Spleen (tissue), 11 donors: ENCODE results near the gene NSUN3. TPM values are rescaled to one million over a fixed set of nuclear protein-coding genes. Genes with fewer than 3 reads are reported as not detected.

Source experiments
- DNase-seq: peaks from one replicate; pipeline ENCODE4 v3.0.0-alpha.2; 2020
- H3K27ac ChIP-seq, 8 donors: fragments of 200-600 bp; sonication (generic) in 7 of 8; 1 replicate in 4 of 8; 2 replicates in 4 of 8; pipeline versions ENCODE4 v1.5.0 to v1.8.0; 2016 to 2021; ENCODE audit warnings: inconsistent platforms in 4 of 8, mild to moderate bottlenecking in 4 of 8, moderate library complexity in 1 of 8
- H3K27me3 ChIP-seq, 7 donors: fragments of 200-600 bp; sonication (generic) in 6 of 7; replicated peaks in 1 of 7; 1 replicate in 4 of 7; 2 replicates in 3 of 7; pipeline versions ENCODE4 v1.5.0 to v1.8.0; 2016 to 2021; ENCODE audit warnings: inconsistent platforms in 3 of 7, mild to moderate bottlenecking in 1 of 7
- H3K36me3 ChIP-seq, 6 donors: fragments of 200-600 bp; sonication (generic) in 5 of 6; 1 replicate in 4 of 6; 2 replicates in 2 of 6; pipeline versions ENCODE4 v1.5.0 to v1.8.0; 2016 to 2021; ENCODE audit warnings: inconsistent platforms in 2 of 6
- H3K4me1 ChIP-seq, 6 donors: fragments of 200-600 bp; sonication (generic) in 5 of 6; 1 replicate in 3 of 6; 2 replicates in 3 of 6; pipeline versions ENCODE4 v1.5.0 to v1.8.0; 2016 to 2021; ENCODE audit warnings: inconsistent platforms in 3 of 6
- H3K4me3 ChIP-seq, 8 donors: fragments of 200-600 bp; sonication (generic) in 7 of 8; 1 replicate in 4 of 8; 2 replicates in 4 of 8; pipeline versions ENCODE4 v1.5.0 to v1.8.0; 2016 to 2021; ENCODE audit warnings: inconsistent platforms in 4 of 8, mild to moderate bottlenecking in 4 of 8, moderate library complexity in 2 of 8
- H3K9me3 ChIP-seq, 8 donors: fragments of 200-600 bp; sonication (generic) in 7 of 8; 1 replicate in 4 of 8; 2 replicates in 4 of 8; pipeline versions ENCODE4 v1.5.0 to v1.8.0; 2016 to 2021; ENCODE audit warnings: inconsistent platforms in 4 of 8
- CTCF ChIP-seq, 11 experiments: fragments of 200-600 bp in 7 of 11; fragments of 450-650 bp in 4 of 11; sonication (generic) in 4 of 11; IDR thresholded peaks in 8 of 11; conservative IDR thresholded peaks in 3 of 11; 1 replicate in 7 of 11; 2 replicates in 4 of 11; pipeline versions ENCODE4 v1.4.0 to v1.8.0; 2016 to 2021; ENCODE audit warnings: antibody characterized with exemption in 11 of 11, inconsistent platforms in 4 of 11, mild to moderate bottlenecking in 1 of 11
- POLR2A ChIP-seq, 3 donors: fragments of 450-650 bp; IDR thresholded peaks; one replicate each; pipeline ENCODE4 v1.5.1; 2017; ENCODE audit warnings: antibody characterized with exemption in 3 of 3, mild to moderate bottlenecking in 1 of 3
- POLR2AphosphoS5 ChIP-seq, 3 donors: sonication (generic); formaldehyde crosslinking; IDR thresholded peaks; one replicate each; pipeline ENCODE4 v1.5.1; 2017; ENCODE audit warnings: antibody characterized with exemption in 3 of 3
- WGBS, 5 donors: extraction: QIAGEN DNeasy Blood & Tissue Kit in 3 of 5; methylation state at CpG; one replicate each; pipeline versions ENCODE4 v1.1.5 to v1.1.7; 2013 to 2018; 5-methylcytosine and 5-hydroxymethylcytosine counted together
- intact Hi-C: fragments of 100-400 bp; cut with DNase I; formaldehyde crosslinking; loops from one replicate; pipeline ENCODE4 v1.15.0; 2023; ENCODE audit warnings: low total_unique reads
- polyA plus RNA-seq, 3 donors: library from polyadenylated mRNA; stranded (reverse); fragments of 200-250 nt; gene quantifications; one replicate each; pipeline ENCODE4 v1.2.1, GENCODE V29; 2013
- total RNA-seq, 7 donors: library from RNA; depleted of rRNA in 3 of 7; stranded (reverse); fragments of >200 nt in 3 of 7; fragmentation: NEBNext Ultra II Directional in 4 of 7; extraction: Animal tissue kit (Norgen Biotek cat#: 25700) in 4 of 7; gene quantifications; one replicate each; pipeline versions ENCODE4 v1.1.0 to v1.2.1, GENCODE V29; 2016 to 2021
- donor health status: healthy with polysubstance abuse.
- donor health status: DM: no; HTN: no; CAD: no; lungs with moderate emphysema.
- donor health status: DM: no; HTN: no; CAD: no.
- donor health status: Bipolar disorder and iron deficiency.
- donor health status: healthy.
- donor health status: DM: no; HTN: no; CAD: no.
- donor health status: DM: yes; HTN: yes; CAD: no.

The NSUN3 gene
- total and polyA plus RNA-seq, 10 donors = 3.0 to 28.5 (median 21.0) TPM

GRCh38 chr3:94162700-94163099 lies 99.8 kb downstream of the NSUN3 start:
- Histone ChIP-seq H3K4me1 (no peaks in the 10 kb centered on the region), H3K4me3 (no peak overlapping the region), H3K36me3 (no peaks in the 10 kb centered on the region), H3K9me3 (no peaks in the 10 kb centered on the region), H3K27ac (no peak overlapping the region), H3K27me3 (peaks cover 0 to 7% (median 0%) of the 10 kb centered on the region in 7 donors)
- intact Hi-C loops = no loop called here
- TF ChIP-seq POLR2AphosphoS5 (IDR thresholded peaks at IDR 0.05) (no peak), CTCF (IDR thresholded peaks at IDR 0.05 in 8 of 11, conservative IDR thresholded peaks at IDR 0.05 in 3 of 11) (no peak), POLR2A (IDR thresholded peaks at IDR 0.05) (no peak)
- WGBS, 5 donors = 66 to 78% (median 71%) methylated on average over 3 of the region's 3 CpGs
- DNase-seq = no peak

DNA sequence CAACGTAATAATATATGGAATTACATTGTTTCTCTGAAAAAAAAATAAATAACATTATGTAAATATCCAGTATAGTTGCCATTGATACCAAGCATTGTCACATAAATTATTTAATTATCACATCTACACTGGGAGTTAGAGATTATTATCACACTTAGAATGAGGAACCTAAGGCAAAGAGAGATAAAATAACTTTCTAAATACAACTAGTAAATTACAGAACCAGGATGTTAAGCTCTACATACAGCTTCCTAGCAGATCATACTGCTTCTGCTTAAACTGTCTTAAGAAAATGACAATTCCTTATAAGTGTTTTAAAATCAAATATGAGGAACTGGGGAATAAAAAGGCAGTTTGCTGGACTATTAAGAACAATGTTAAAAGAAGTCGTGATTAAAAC lies 104.5 kb downstream of the NSUN3 start:
- no peaks in the 10 kb centered on the region for H3K4me1 ChIP-seq
- WGBS, 5 donors = 36 to 51% (median 47%) methylated on average over 2 of the region's 2 CpGs
- H3K27me3 ChIP-seq = no peaks in the 10 kb centered on the region
- TF ChIP-seq CTCF (IDR thresholded peaks at IDR 0.05 in 8 of 11, conservative IDR thresholded peaks at IDR 0.05 in 3 of 11) (no peak), POLR2A (IDR thresholded peaks at IDR 0.05) (no peak), POLR2AphosphoS5 (IDR thresholded peaks at IDR 0.05) (no peak)
- no peak overlapping the region for H3K27ac ChIP-seq
- H3K9me3 ChIP-seq = no peaks in the 10 kb centered on the region
- H3K4me3 ChIP-seq = no peak overlapping the region
- no peaks in the 10 kb centered on the region for H3K36me3 ChIP-seq
- intact Hi-C loops = no loop called here
- no peak for DNase-seq

GRCh38 chr3:94167796-94168195 lies 104.9 kb downstream of the NSUN3 start:
- Histone ChIP-seq H3K4me1 (no peaks in the 10 kb centered on the region), H3K4me3 (no peak overlapping the region), H3K27ac (no peak overlapping the region), H3K27me3 (no peaks in the 10 kb centered on the region), H3K9me3 (no peaks in the 10 kb centered on the region), H3K36me3 (no peaks in the 10 kb centered on the region)
- WGBS, 5 donors = 75 to 88% (median 80%) methylated on average over 6 of the region's 6 CpGs
- no peak for DNase-seq
- intact Hi-C loops = no loop called here
- TF ChIP-seq POLR2A (IDR thresholded peaks at IDR 0.05) = no peak
- TF ChIP-seq CTCF (IDR thresholded peaks at IDR 0.05 in 8 of 11, conservative IDR thresholded peaks at IDR 0.05 in 3 of 11) = no peak
- TF ChIP-seq POLR2AphosphoS5 (IDR thresholded peaks at IDR 0.05) = no peak

- intact Hi-C loops = no loop called here
- H3K27me3 ChIP-seq = no peaks in the 10 kb centered on the region
- H3K9me3 ChIP-seq = no peaks in the 10 kb centered on the region
- no peaks in the 10 kb centered on the region for H3K36me3 ChIP-seq
- DNase-seq = no peak
- TF ChIP-seq POLR2A (IDR thresholded peaks at IDR 0.05) = no peak
- TF ChIP-seq CTCF (IDR thresholded peaks at IDR 0.05 in 8 of 11, conservative IDR thresholded peaks at IDR 0.05 in 3 of 11) = no peak
- TF ChIP-seq POLR2AphosphoS5 (IDR thresholded peaks at IDR 0.05) = no peak
- H3K27ac ChIP-seq = no peak overlapping the region
- H3K4me1 ChIP-seq = peaks cover 0 to 4% (median 0%) of the 10 kb centered on the region in 6 donors
- H3K4me3 ChIP-seq = no peak overlapping the region
Measured at GRCh38 chr3:94171954-94172353, 109.1 kb downstream of the NSUN3 start.
